IMR-90 (cell line): ENCODE data around the gene RAET1E. TPM values are rescaled to one million over a fixed set of nuclear protein-coding genes. Genes with fewer than 3 reads are reported as not detected.

Source experiments
- ATAC-seq: fragments of 200-7000 bp; cut with Tn5 transposase; 2 replicates; pipeline ENCODE4 v1.9.1; 2020; ENCODE audit warnings: low read depth, mild to moderate bottlenecking, moderate library complexity
- BruUV-seq: library from RNA; stranded (reverse); fragments of 400-500 nt; replicated peaks from 2 replicates; lab custom pipeline; 2021; lab: Mats Ljungman, UMichigan
- CTCF ChIA-PET: fragments of 300-600 bp; formaldehyde crosslinking; extraction: SDS; loops from one replicate; lab custom pipeline; 2021; ENCODE audit warnings: antibody characterized with exemption; lab: Yijun Ruan, JAX
- POLR2A ChIA-PET: fragments of 300-600 bp; sonication (Branson Sonifier 250); formaldehyde crosslinking; loops from one replicate; lab custom pipeline; 2022; ENCODE audit warnings: antibody characterized with exemption; ENCODE audit not compliant: unreplicated experiment; lab: Charles Lee
- DNase-seq: peaks from one replicate; pipeline ENCODE4 v3.0.0; 2013
- H2AFZ ChIP-seq: replicated peaks from 2 replicates; pipeline ENCODE3; 2013; ENCODE audit warnings: low read length, mild to moderate bottlenecking; ENCODE audit not compliant: poor library complexity
- H2AK5ac ChIP-seq: 2 replicates; pipeline ENCODE4 v1.6.1; 2013; ENCODE audit warnings: low read depth, low read length, inconsistent platforms
- H2AK9ac ChIP-seq: replicated peaks from 2 replicates; pipeline ENCODE3; 2013; ENCODE audit warnings: mild to moderate bottlenecking, low read depth, low read length, moderate library complexity; ENCODE audit not compliant: poor library complexity
- H2BK120ac ChIP-seq: 2 replicates; pipeline ENCODE4 v1.6.1; 2013; ENCODE audit warnings: low read depth, low read length, inconsistent platforms
- H2BK15ac ChIP-seq: 3 replicates; pipeline ENCODE4 v1.6.1; 2013; ENCODE audit warnings: low read depth, low read length, inconsistent platforms
- H2BK20ac ChIP-seq: 2 replicates; pipeline ENCODE4 v1.6.1; 2013; ENCODE audit warnings: low read depth, mild to moderate bottlenecking, inconsistent platforms, low read length, moderate library complexity
- H2BK5ac ChIP-seq: 2 replicates; pipeline ENCODE4 v1.6.1; 2013; ENCODE audit warnings: mild to moderate bottlenecking, low read depth, low read length, inconsistent platforms; ENCODE audit not compliant: poor library complexity, severe bottlenecking
- H3K14ac ChIP-seq: replicated peaks from 2 replicates; pipeline ENCODE4 v1.6.1; 2013; ENCODE audit warnings: low read depth, low read length, inconsistent platforms
- H3K18ac ChIP-seq: 2 replicates; pipeline ENCODE4 v1.6.1; 2013; ENCODE audit warnings: low read depth, low read length, control low read depth
- H3K23ac ChIP-seq: 2 replicates; pipeline ENCODE4 v1.6.1; 2013; ENCODE audit warnings: low read depth, low read length, inconsistent platforms
- H3K27ac ChIP-seq: 2 replicates; pipeline ENCODE4 v1.5.1; 2013; ENCODE audit warnings: mild to moderate bottlenecking, control low read depth, low read length; ENCODE audit not compliant: insufficient read depth
- H3K27me3 ChIP-seq: 2 replicates; pipeline ENCODE4 v1.6.1; 2013; ENCODE audit warnings: low read length; ENCODE audit not compliant: control insufficient read depth, insufficient read depth
- H3K36me3 ChIP-seq: 2 replicates; pipeline ENCODE4 v1.6.1; 2013; ENCODE audit warnings: low read length, mixed read lengths; ENCODE audit not compliant: control insufficient read depth, insufficient read depth
- H3K4ac ChIP-seq: 2 replicates; pipeline ENCODE4 v1.6.1; 2013; ENCODE audit warnings: low read depth, low read length, inconsistent platforms
- H3K4me1 ChIP-seq: 2 replicates; pipeline ENCODE4 v1.6.1; 2013; ENCODE audit warnings: low read length, mixed read lengths; ENCODE audit not compliant: control insufficient read depth, insufficient read depth
- H3K4me2 ChIP-seq: 2 replicates; pipeline ENCODE4 v1.6.1; 2013; ENCODE audit warnings: low read depth, mild to moderate bottlenecking, control low read depth, low read length, moderate library complexity
- H3K4me3 ChIP-seq: 2 replicates; pipeline ENCODE4 v1.5.1; 2013; ENCODE audit warnings: low read depth, mild to moderate bottlenecking, control low read depth, low read length, moderate library complexity; ENCODE audit not compliant: insufficient read depth
- H3K56ac ChIP-seq: 2 replicates; pipeline ENCODE4 v1.6.1; 2013; ENCODE audit warnings: low read length, inconsistent platforms; ENCODE audit not compliant: insufficient read depth; ENCODE audit errors: extremely low read depth
- H3K79me1 ChIP-seq, 2 experiments: 2 replicates each; pipeline ENCODE4 v1.6.1; 2013; ENCODE audit warnings: low read length in 2 of 2, inconsistent platforms in 1 of 2, low read depth in 1 of 2
- H3K9ac ChIP-seq: 2 replicates; pipeline ENCODE4 v1.6.1; 2013; ENCODE audit warnings: low read depth, low read length, control low read depth
- H3K9me1 ChIP-seq: 2 replicates; pipeline ENCODE4 v1.6.1; 2013; ENCODE audit warnings: low read length, inconsistent platforms; ENCODE audit not compliant: insufficient read depth
- H3K9me3 ChIP-seq: 2 replicates; pipeline ENCODE4 v1.6.1; 2013; ENCODE audit warnings: low read length; ENCODE audit not compliant: control insufficient read depth, insufficient read depth
- H4K20me1 ChIP-seq: 2 replicates; pipeline ENCODE4 v1.6.1; 2013; ENCODE audit warnings: low read length, inconsistent platforms; ENCODE audit not compliant: insufficient read depth
- H4K5ac ChIP-seq: 2 replicates; pipeline ENCODE4 v1.6.1; 2013; ENCODE audit warnings: mild to moderate bottlenecking, low read depth, low read length, control low read depth
- H4K8ac ChIP-seq, 2 experiments: 2 replicates each; pipeline ENCODE4 v1.6.1; 2013; ENCODE audit warnings: low read depth in 2 of 2, low read length in 2 of 2, control low read depth in 1 of 2, inconsistent platforms in 1 of 2
- H4K91ac ChIP-seq: 2 replicates; pipeline ENCODE4 v1.6.1; 2013; ENCODE audit warnings: low read depth, low read length, inconsistent platforms; ENCODE audit not compliant: insufficient read depth
- BHLHE40 ChIP-seq: fragments of 150-350 bp; IDR thresholded peaks from 2 replicates; pipeline ENCODE4 v1.6.1; 2016; ENCODE audit warnings: mild to moderate bottlenecking, low read depth, low read length
- CEBPB ChIP-seq: IDR thresholded peaks from 2 replicates; pipeline ENCODE4 v1.6.1; 2012; ENCODE audit warnings: low read depth, low read length, improper control_type of control experiment
- ELK1 ChIP-seq: fragments of 150-350 bp; IDR thresholded peaks from 2 replicates; pipeline ENCODE4 v1.6.1; 2016; ENCODE audit warnings: low read depth, mild to moderate bottlenecking, low read length, moderate library complexity, borderline replicate concordance
- FOS ChIP-seq: fragments of 150-350 bp; IDR thresholded peaks from 2 replicates; pipeline ENCODE4 v1.6.1; 2016; ENCODE audit warnings: low read depth, low read length
- MAFK ChIP-seq: IDR thresholded peaks from 2 replicates; pipeline ENCODE4 v1.6.1; 2012; ENCODE audit warnings: low read depth, low read length, improper control_type of control experiment
- POLR2A ChIP-seq: IDR thresholded peaks from 2 replicates; pipeline ENCODE4 v1.6.1; 2012; ENCODE audit warnings: mild to moderate bottlenecking, low read depth, low read length
- RFX5 ChIP-seq: IDR thresholded peaks from 2 replicates; pipeline ENCODE4 v1.8.0; 2012; ENCODE audit warnings: low read depth, mild to moderate bottlenecking, low read length, moderate library complexity
- SMC3 ChIP-seq: fragments of 150-350 bp; IDR thresholded peaks from 2 replicates; pipeline ENCODE4 v1.6.1; 2016; ENCODE audit warnings: low read depth, mild to moderate bottlenecking, antibody characterized with exemption, low read length, moderate library complexity
- WGBS, 2 experiments: methylation state at CpG; one replicate each; pipeline versions ENCODE4 v1.1.5 to v1.1.7; 2013; ENCODE audit warnings: missing lambda C conversion rate in 2 of 2; ENCODE audit not compliant: insufficient read length in 1 of 2; ENCODE audit errors: extremely low coverage in 2 of 2; 5-methylcytosine and 5-hydroxymethylcytosine counted together
- dilution Hi-C: fragments of 300-500 bp; cut with HindIII; formaldehyde crosslinking; loops from one replicate; pipeline ENCODE4 v1.14.3; 2018; ENCODE audit warnings: low sequenced_read_pairs; ENCODE audit not compliant: unreplicated experiment
- in situ Hi-C: fragments of 300-500 bp; cut with MboI; formaldehyde crosslinking; loops from 3 replicates; pipeline ENCODE4 v1.14.3; 2019; ENCODE audit warnings: low sequenced_read_pairs, inconsistent platforms, mixed read lengths
- intact Hi-C: fragments of 100-400 bp; cut with micrococcal nuclease; formaldehyde crosslinking; loops from 2 replicates; pipeline ENCODE4 v1.10.0; 2022
- polyA plus RNA-seq, 3 experiments: library from polyadenylated mRNA; depleted of rRNA; stranded (reverse); fragments of >200 nt; gene quantifications; 2 replicates each; pipeline ENCODE4 v1.2.3, GENCODE V29; 2012; ENCODE audit warnings: low replicate concordance in 1 of 3
- total RNA-seq: library from RNA; depleted of rRNA; stranded (reverse); fragments of >200 nt; gene quantifications from 2 replicates; pipeline ENCODE4 v1.2.3, GENCODE V29; 2012

Gene RAET1E
- total and polyA plus RNA-seq, 2 of the 4 experiments (the other 2 are of a cell fraction): not detected

- no peak overlapping the region for H3K23ac ChIP-seq
- H4K8ac ChIP-seq: no peak overlapping the region
- H3K9ac ChIP-seq: no peak overlapping the region
- no peak overlapping the region for H3K56ac ChIP-seq
- no peak overlapping the region for H2AFZ ChIP-seq
- no peak overlapping the region for H3K4me2 ChIP-seq
- no peak overlapping the region for H2BK20ac ChIP-seq
- WGBS, 2 experiments: 73% methylated on average over 5 of the region's 10 CpGs; no CpG with 5 or more reads in 1 of the 2 experiments
- H3K27ac ChIP-seq: no peak overlapping the region
- H3K14ac ChIP-seq: no peak overlapping the region
- H3K18ac ChIP-seq: no peak overlapping the region
- H2BK120ac ChIP-seq: no peak overlapping the region
- no peaks in the 10 kb centered on the region for H3K4me1 ChIP-seq
- peaks cover 12% of the 10 kb centered on the region for H3K27me3 ChIP-seq
- peaks cover 4% of the 10 kb centered on the region; the same call in 1 of the 2 replicates for H3K9me1 ChIP-seq
- no peak overlapping the region for H2BK15ac ChIP-seq
- H4K20me1 ChIP-seq: no peaks in the 10 kb centered on the region
- dilution Hi-C loops: no loop called here
- DNase-seq (no peak), ATAC-seq (no peak)
- no peak overlapping the region for H2AK5ac ChIP-seq
- in situ Hi-C loops: no loop called here
- H3K4ac ChIP-seq: no peak overlapping the region
- no peak overlapping the region for H2BK5ac ChIP-seq
- no peaks in the 10 kb centered on the region for H3K9me3 ChIP-seq
- H3K79me1 ChIP-seq: no peaks in the 10 kb centered on the region; a peak in 1 of 4 replicates
- H2AK9ac ChIP-seq: no peak overlapping the region
- CTCF ChIA-PET: interaction anchor here (0.6 to 0.8 kb wide), 2 partner anchors 9 to 353 kb away, joined by 3 to 4 read pairs; no protein-coding TSS in a partner anchor
- intact Hi-C loops: no loop called here
- H3K4me3 ChIP-seq: no peak overlapping the region
- POLR2A ChIA-PET: no interaction called here
- no TSS peak for BruUV-seq
- no peak for TF ChIP-seq POLR2A
- TF ChIP-seq FOS: no peak
- TF ChIP-seq ELK1: no peak
- no peak for TF ChIP-seq MAFK
- TF ChIP-seq BHLHE40: no peak
- no peak for TF ChIP-seq CEBPB
- no peak for TF ChIP-seq RFX5
- TF ChIP-seq SMC3: no peak
- no peaks in the 10 kb centered on the region for H3K36me3 ChIP-seq
- no peak overlapping the region for H4K91ac ChIP-seq
- no peak overlapping the region for H4K5ac ChIP-seq
Measured at GRCh38 chr6:149915970-149916865, 18.3 kb upstream of the RAET1E start.
